HG02763 (cell line): Measurements from ENCODE around the gene CAMK4.
"Not testable (repeated sequence)": the region's sequence is repeated elsewhere in the genome, so short reads cannot be mapped to it uniquely, and the experiment has no call there.

Experiments used
- ATAC-seq: cut with Tn5 transposase; IDR thresholded peaks from one replicate; pipeline ENCODE4 v1.9.1; 2021; ENCODE audit warnings: mild to moderate bottlenecking, moderate library complexity; ENCODE audit not compliant: unreplicated experiment

CAMK4 gene

GRCh38 chr5:111377306-111377705 lies 153.1 kb downstream of the CAMK4 start:
- ATAC-seq: no peak

GRCh38 chr5:111379391-111379816 lies 155.2 kb downstream of the CAMK4 start:
- ATAC-seq: no peak

GRCh38 chr5:111383288-111383970 lies 159.2 kb downstream of the CAMK4 start:
- ATAC-seq: no peak

GRCh38 chr5:111384220-111384619 lies 160.0 kb downstream of the CAMK4 start:
- ATAC-seq: no peak

GRCh38 chr5:111385051-111385450 lies 160.9 kb downstream of the CAMK4 start:
- ATAC-seq: no peak

GRCh38 chr5:111385970-111386831 lies 162.0 kb downstream of the CAMK4 start:
- ATAC-seq: no peak

- ATAC-seq: no peak
These were observed 162.6 kb downstream of the CAMK4 start for GRCh38 chr5:111386832-111387162.

GRCh38 chr5:111387361-111387760 lies 163.2 kb downstream of the CAMK4 start:
- no peak for ATAC-seq

- ATAC-seq: no peak
These were observed 165.4 kb downstream of the CAMK4 start for GRCh38 chr5:111389390-111390082.

GRCh38 chr5:111392181-111392580 lies 168.0 kb downstream of the CAMK4 start:
- ATAC-seq: no peak

GRCh38 chr5:111394586-111394985 lies 170.4 kb downstream of the CAMK4 start:
- no peak for ATAC-seq

GRCh38 chr5:111398013-111398412 lies 173.8 kb downstream of the CAMK4 start:
- ATAC-seq: no peak

- no peak for ATAC-seq
These were observed 174.9 kb downstream of the CAMK4 start for GRCh38 chr5:111399113-111399512.

GRCh38 chr5:111401906-111402305 lies 177.7 kb downstream of the CAMK4 start:
- ATAC-seq: no peak

- ATAC-seq: no peak
These were observed 180.1 kb downstream of the CAMK4 start for GRCh38 chr5:111404270-111404769.

- no peak for ATAC-seq
These were observed 183.4 kb downstream of the CAMK4 start for GRCh38 chr5:111407562-111407961.

- no peak for ATAC-seq
These were observed 184.6 kb downstream of the CAMK4 start for GRCh38 chr5:111408817-111409216.

GRCh38 chr5:111409266-111409665 lies 185.1 kb downstream of the CAMK4 start:
- not testable (repeated sequence) for ATAC-seq

- not testable (repeated sequence) for ATAC-seq
These were observed 185.9 kb downstream of the CAMK4 start for GRCh38 chr5:111410067-111410466.

- ATAC-seq: no peak
These were observed 187.1 kb downstream of the CAMK4 start for GRCh38 chr5:111411301-111411700.

- ATAC-seq: no peak
These were observed 188.4 kb downstream of the CAMK4 start for GRCh38 chr5:111412593-111412992.
